Measurements from ENCODE around the gene S100A2. TPM values are rescaled to one million over a fixed set of nuclear protein-coding genes. Genes with fewer than 3 reads are reported as not detected.
A peak's percentile ranks its signal among the peaks of the same experiment; 100 is the strongest.

The S100A2 gene
- total RNA-seq, 1 experiment from 2014 or later = 17.8 TPM

- peak; percentile 86 for DNase-seq (ENCODE audit: low spot score)
These were observed 20.3 kb downstream of the S100A2 start, which contains the start of gene S100A4 for GRCh38 chr1:153545067-153546055. TSS of gene S100A4 (minus strand) at chr1:153545806. CDS start at chr1:153544794, 1,012 bp downstream.

DNA sequence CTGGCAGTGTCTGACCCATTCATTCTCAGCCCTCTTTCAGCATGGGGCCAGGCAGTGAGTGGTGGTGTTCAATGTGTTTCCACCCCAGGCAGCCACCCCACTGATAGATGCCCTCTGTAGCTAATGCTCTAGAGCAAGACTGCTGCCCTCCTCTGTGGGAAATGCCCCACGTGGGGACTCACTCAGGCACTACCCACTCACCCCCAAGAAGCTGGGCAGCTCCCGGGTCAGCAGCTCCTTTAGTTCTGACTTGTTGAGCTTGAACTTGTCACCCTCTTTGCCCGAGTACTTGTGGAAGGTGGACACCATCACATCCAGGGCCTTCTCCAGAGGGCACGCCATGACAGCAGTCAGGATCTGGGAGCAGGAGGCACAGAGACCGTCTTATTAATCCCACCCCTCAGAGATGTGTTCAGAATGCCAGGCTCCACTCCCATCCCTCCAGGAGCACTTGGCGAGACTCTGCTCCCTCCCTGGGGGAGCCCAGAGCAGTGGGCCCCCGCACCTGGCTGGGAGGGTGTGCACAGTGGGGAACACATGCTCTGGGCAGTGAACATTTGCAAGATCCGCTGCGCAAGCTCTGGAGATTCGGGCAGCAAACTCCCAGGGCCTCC is 21.1 kb downstream of the S100A2 start:
- DNase-seq (ENCODE audit: low spot score) = no peak

- DNase-seq (ENCODE audit: low spot score) = no peak
These were observed 21.9 kb downstream of the S100A2 start for GRCh38 chr1:153543736-153544135.

- no peak for DNase-seq (ENCODE audit: low spot score)
These were observed 22.5 kb downstream of the S100A2 start for GRCh38 chr1:153542956-153543711.

DNA sequence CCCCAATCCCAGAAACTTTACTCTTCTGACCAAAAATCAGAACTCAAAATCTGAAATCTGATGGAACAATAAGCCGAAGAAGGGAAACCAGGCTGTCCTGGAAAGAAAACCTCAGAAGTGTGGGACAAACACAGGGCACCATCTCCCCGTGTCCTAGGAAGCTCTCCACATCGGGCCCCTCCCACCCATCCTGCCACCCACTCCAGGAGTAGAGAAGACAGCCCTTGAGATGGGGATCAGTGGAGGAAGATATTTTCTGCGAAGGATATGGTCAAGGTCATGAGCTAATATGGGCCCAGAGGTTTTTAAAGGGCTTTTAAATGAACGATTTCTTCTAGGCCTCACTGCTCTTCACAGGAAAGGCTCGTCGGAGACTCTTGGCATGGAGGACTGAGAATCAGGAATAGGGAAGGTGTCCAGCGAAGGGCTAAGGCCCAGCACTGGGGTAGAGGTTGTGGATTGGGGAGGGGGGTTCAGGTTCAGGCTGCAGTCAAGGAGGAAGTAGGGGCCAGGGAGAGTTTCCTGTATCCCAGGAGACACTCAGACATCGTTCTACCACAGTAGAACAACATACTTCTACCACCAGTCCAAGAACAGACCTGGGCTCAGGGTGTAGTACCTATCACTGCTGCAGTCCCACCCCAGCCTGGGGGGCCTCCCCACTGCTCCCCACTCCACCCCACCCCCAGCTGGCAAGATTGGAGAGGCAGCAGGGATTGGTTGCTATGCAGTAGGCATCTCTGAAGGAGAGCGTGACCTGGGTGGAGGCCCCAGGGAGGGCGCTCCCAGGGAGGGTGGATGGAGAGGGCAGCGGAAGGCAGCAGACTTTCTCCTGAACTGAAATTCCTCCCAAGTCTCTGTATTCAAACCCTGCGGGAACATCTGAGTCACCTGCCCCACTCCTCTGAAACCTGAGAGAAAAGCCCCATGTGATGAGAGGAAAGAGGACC is 23.7 kb downstream of the S100A2 start:
- no peak for DNase-seq (ENCODE audit: low spot score)

DNA sequence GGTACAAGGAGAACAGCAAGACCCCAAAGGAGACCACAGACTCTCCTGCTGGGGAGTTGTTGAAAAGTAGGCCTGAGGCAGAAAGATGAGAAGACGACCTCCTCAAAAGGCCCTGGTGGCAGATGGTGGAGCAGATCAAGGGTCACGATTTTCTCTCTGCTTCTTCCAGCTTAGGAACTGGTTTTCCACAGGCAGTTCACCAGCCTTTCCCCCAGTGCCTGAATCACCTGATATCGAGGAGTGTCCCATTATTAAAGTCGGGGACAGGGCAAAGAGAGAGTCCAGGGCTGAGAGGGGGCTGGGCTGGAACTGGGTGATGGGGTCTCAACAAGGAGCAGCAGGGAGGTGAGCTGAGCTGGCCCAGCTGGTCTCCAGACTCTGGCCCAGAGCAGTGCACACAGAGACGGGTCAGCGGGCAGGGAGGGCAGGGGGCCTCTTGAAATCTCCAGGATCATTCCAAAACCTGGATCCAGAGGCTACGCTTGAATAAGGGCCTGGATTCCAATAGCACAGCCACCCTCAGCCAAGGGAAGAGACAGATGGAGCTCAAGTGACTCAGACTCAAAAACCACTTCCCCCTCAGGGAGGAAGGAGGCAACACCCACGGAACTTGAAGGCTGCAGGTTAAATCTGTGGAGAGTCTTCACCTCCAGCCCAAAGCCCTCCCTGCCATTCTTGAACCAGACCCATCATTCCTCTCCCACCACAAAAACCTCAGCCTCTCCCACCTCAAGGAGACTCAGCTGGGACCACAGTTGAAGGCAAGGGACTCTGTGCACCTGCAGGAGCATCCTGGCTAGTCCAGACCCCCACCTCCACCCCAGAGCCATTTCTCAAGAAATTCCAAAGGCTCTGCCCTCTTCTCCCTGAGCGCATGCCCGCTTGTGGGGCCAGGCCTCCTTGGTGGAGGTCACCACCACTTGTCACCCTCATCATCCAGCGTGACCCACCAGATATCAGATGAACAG is 25.0 kb downstream of the S100A2 start, which contains the start of gene S100A5:
TSS of gene S100A5 (minus strand) at position 541 of the 968 bp plus-strand sequence. CDS start 743 bp downstream, outside the sequence.
- DNase-seq (ENCODE audit: low spot score) = peak; percentile 43

DNA sequence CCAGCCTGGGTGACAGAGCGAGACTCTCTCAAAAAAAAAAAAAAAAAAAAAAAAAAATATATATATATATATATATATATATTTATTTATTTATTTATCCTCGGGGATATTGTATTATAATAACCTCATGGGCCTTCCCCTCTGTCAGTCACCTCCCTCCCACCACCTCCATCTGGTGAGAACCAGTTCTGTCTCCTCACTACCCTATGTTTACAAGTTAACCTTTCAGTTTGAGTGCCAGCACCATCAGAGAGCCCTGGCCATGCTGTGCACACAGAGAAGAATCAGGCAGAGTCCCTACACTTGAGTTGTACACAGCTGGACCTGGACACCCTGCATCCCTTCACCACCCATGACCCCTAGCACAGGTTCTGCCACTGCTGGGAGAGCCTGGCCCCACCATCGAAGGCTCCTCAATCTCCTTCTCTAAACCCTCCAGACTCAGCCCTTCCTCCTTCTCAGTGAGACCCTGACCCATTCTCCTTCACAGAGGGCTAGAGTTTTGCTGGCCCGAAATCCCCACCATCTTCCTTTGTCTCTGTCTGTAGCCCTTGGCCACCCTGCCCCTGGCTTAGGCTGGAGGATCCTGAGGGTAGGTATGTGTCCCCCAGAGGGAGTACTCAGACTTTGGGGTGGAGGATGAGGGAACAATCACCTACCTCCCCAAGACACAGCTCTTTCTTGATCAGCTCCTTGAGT is 26.1 kb downstream of the S100A2 start:
- no peak for DNase-seq (ENCODE audit: low spot score)

DNA sequence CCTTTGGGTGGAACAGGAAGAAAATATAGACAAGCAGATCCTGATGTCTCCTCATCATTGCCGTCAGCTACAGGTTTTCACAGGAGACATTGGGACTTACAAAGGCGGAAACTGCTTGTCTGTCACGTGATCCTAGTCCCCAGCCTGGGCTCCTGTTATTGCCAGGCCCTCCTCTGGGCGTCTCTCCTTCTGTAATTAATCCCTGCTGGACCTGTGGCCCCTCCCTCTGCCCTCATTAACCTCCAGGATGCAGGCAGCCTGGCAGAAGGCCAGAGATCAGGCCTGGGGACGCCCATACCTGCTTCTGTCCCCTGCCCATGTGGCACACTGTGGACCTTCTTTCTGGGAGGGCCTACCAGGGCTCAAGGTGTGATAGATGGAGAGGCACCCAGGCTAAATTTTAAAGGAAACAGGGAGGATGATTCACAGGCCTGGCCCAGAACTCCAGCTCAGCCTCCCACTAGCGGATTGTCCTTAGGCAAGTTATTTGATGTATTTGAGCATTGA is 27.3 kb downstream of the S100A2 start:
- no peak for DNase-seq (ENCODE audit: low spot score)

GRCh38 chr1:153537376-153537730 is 28.3 kb downstream of the S100A2 start:
- DNase-seq (ENCODE audit: low spot score) = no peak

DNA sequence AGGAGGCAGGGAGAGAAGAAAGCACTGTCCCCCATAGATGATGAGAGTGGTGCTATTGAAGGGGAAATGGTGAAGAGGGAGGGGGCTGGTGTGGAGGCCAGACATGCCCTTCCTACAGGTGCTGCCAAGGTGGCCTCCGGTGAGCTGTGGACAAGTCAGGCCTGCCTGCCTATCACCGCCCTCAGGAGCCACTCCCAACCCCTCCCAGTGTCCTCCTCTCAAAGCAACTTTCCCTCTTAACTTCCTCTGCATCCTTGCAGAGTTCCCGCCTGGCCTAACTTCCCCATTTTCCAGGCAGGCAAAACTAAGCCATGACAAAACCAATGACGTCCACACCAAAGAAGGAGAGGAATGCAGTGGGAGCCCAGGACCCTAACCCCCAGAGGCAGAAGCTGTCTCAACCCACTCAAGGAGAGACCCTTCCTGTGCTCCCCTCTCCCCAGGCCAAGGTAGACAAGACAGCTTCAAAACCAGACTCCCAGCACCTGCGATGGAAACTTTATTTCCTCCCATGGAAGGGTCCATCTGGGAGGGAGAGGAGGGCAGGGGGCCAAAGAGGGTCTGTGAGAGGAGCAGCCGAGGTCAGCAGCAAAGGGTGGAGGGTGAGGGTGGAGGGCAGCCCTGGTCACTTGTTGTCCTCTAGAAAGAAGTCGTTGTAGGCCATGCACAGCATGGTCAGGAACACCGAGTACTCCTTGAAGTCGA is 28.8 kb downstream of the S100A2 start:
- no peak for DNase-seq (ENCODE audit: low spot score)

- peak; percentile 92 for DNase-seq (ENCODE audit: low spot score)
These were observed 29.5 kb downstream of the S100A2 start for GRCh38 chr1:153536012-153536670.

DNA sequence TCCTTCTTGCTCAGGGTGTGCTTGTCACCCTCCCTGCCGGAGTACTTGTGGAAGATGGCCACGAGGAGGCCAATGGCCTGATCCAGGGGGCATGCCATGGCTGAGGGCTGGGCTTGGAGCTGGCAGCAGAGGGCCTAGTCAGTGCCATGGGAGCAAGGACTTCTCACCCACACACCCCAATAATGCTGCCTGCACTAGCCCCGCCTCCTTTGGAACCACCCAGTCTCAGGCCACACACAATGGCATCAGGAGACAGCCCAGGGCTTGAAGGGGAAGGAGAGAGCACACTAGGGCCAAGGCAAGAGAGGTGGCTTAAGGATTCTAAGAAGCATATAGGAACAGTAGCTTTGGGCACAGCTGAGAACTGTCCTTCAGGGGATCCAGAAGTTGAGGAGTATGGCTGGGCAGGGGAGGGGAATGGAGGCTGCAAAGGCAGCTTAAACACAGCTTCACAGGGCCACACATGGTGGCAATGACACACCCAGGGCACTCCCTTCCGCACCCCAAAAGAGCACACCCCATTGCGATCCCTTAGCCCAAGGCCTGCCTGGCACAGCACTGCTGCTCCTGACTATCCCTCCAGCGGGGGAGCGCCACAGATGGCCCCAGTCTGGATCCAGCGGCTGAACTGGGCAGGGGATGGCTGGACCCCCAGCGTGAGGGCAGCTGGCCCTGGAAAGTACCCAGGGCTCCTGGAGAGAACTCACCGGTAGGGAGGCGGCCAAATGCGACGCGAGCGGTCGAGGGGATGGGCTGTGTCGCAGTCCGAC is 30.2 kb downstream of the S100A2 start, which contains the start of gene S100A6:
TSS of gene S100A6 (minus strand) at position 750 of the 770 bp plus-strand sequence. CDS start at position 98, 652 bp downstream.
- DNase-seq (ENCODE audit: low spot score) = peak; percentile 37

DNA sequence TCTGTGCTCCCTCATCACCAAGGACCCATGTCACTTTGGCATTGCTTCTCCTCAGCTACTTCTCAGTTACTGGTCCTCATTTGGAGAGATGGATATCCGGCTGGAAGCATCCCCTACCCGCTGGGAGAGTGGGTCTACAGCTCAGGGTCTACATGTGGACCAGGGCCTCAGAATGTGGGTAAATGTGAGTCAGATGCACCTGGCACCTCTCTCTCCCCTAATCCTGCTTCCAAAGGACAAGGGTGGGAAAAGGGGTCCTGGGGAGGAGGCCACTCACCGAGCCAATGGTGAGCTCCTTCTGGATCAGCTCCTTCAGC is 30.8 kb downstream of the S100A2 start:
- no peak for DNase-seq (ENCODE audit: low spot score)

GRCh38 chr1:153534226-153534924 is 31.3 kb downstream of the S100A2 start:
- DNase-seq (ENCODE audit: low spot score) = no peak

DNA sequence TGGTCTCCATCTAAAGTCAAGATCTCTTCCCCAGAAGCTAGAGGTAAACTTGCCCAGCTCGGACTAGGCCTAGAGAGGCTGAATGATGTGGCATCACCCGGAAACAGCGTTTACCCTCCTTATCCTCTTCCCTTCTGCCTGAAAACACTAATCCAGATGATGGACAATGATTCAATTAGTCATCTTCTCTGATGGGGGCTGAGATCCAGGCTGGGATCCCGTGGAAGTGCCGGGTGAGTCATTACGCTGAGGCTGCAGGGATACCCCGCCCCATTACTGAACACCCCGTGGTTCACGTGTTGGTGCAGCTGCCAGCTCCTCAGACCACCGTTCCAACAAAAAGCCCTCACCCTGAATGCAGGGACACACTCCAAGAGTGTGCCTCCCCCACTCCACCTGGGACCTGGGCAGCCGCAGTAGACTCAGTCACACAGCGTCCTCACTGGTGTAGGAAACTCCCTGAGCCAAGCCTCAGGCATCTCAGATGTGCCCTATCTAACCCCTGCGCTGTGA is 31.9 kb downstream of the S100A2 start:
- DNase-seq (ENCODE audit: low spot score) = peak; percentile 83

Measured in H4 (cell line).